ENCODE data around the gene DPM2.

DPM2 gene

DNA sequence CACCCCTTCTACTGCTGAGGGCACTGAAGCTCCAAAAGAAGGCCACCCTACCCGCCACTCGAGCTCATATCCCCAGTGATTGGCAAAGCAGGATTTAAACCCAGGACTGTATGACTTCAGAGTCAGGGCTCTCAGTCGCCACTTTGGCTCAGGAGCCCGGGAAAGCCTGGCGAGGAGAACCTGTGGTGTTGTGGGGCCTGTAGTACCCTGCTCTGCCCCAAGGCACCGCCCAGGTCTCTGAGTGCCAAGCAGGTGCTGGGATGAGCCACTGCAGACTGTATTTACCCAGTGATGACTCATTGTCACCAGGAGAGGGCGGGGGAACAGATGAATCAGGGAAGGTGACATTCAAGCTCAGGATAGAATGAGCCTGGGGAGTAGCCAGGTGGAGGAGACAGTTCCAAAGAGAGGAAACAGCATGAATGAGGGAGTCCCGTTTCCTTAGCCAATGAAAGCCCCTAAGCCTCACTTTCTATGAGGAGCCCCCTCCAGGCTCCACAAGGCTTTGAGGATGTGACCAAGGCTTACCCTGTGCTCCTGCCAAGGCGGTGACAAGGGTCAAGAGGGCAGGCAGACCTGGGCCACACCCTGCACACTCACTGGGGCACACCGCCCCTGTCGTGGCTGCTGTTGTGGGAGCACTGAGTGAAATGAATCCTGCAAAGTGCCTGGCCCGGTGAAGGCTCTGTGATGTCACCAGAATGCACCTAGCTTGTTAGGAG is 17.8 kb upstream of the DPM2 start:
- DNase-seq (ENCODE audit: low read depth) = peak; percentile 42

GRCh38 chr9:127954831-127955293 is 17.2 kb upstream of the DPM2 start:
- DNase-seq (ENCODE audit: low read depth) = no peak

DNA sequence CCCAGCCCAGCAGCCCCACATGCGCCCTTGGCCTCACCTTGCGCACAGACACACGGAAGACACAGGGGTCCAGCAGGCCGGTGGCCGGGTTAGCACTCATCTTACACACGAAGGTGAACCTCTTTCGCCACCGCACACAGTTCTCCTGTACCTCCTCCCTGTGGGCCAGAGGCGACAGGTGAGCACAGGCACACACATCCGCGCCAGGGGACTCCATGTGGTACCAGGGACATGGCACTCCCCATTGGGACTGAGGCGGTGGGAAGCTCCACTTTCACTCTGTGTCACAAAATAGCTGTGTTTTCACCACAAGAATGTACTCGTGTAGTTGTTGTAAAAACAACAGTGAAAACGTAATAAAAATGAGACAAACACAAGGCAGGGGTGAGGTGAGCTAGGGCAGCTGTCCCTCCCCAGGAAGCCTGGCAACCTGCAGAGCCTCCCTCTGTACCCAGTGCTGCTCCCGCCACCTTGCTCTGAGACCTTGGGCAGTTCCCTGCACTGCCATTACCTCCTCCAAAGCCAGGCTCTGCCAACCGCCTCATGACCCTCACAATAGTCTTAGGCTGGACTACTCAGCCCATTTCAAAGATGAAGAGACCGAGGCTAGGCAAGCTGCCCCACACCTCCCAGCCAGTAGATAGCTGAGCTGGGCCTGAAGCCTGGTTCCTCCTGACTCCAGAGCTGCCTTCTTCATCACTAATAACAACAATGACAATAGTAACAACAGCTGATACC is 16.3 kb upstream of the DPM2 start:
- no peak for DNase-seq (ENCODE audit: low read depth)

DNA sequence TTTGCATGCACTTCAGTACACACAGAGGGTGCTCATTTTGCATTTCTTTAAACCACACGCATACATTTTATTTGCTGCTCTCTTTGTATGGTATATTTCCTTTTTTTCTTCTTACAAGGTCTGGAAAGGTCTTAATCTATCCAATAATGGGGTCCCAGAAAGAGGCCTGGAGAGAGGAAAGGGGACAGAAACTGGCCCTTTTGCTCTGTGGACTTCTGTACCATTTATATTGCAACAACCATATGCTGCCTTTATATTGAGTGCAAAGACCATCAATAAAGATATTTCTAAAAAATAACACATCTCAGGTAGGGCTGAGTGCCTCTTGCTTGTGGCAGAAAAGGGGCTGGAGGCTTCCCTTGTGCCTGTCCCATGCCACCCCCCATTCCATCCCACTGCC is 15.5 kb upstream of the DPM2 start:
- no peak for DNase-seq (ENCODE audit: low read depth)

GRCh38 chr9:127950513-127951289 is 13.0 kb upstream of the DPM2 start:
- DNase-seq (ENCODE audit: low read depth) = no peak

GRCh38 chr9:127949827-127950512 is 12.3 kb upstream of the DPM2 start:
- no peak for DNase-seq (ENCODE audit: low read depth)

GRCh38 chr9:127947841-127948710 is 10.4 kb upstream of the DPM2 start:
- DNase-seq (ENCODE audit: low read depth) = no peak

- no peak for DNase-seq (ENCODE audit: low read depth)
These were observed 9.1 kb upstream of the DPM2 start for GRCh38 chr9:127946728-127947127.

- DNase-seq (ENCODE audit: low read depth) = no peak
These were observed 8.3 kb upstream of the DPM2 start for GRCh38 chr9:127945942-127946341.

GRCh38 chr9:127945338-127945737 is 7.7 kb upstream of the DPM2 start:
- no peak for DNase-seq (ENCODE audit: low read depth)

DNA sequence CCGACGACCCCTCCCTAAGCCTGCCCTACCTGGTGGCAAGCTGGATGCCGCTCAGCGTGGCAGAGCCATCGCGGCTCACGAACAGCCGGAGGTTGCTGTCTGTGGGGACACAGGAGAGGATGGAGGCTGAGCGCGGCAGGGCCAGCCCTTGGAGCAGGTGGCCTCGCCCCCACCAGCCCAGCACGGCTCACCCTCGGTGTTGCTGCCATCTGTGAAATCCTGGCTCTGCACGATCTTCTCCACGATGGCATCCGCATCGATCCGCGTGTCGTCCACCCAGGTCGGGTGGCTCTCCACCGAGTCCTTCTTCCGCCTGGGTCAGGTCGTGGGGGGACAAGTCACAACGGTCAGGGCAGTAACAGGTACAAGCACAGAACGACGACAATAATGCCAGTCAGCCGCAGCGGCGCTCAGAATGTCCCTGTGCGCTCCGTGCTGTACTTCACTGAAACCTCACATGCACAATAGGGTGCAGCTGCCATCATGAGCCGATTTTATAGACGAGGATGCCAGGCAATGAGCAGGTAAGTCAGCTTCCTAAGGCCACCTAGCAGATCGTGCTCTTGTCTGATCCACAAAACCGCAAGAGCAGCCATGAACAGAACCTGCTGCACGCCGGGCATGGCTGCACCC is 7.0 kb upstream of the DPM2 start:
- DNase-seq (ENCODE audit: low read depth) = no peak

DNA sequence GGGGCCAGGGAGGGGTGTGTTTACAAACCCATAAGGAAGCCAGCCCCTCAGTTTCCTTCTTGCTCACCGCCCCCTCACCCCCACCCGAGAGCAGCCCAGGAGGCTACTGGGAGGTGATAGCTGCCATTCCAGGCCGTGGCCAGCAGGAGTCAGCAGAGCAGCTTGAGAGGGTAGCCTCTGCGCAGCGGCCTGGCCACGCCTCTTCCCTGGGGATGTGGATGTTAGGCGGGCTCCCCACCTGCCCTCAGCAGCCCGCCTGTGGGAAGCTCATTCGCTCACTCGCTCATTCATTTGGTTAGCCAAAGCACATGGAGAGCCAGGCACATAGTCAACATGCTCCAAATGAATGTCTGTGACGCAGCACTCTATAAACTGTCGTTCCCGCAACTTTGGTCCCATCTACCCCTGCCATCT is 6.1 kb upstream of the DPM2 start:
- peak; percentile 79 for DNase-seq (ENCODE audit: low read depth)

DNA sequence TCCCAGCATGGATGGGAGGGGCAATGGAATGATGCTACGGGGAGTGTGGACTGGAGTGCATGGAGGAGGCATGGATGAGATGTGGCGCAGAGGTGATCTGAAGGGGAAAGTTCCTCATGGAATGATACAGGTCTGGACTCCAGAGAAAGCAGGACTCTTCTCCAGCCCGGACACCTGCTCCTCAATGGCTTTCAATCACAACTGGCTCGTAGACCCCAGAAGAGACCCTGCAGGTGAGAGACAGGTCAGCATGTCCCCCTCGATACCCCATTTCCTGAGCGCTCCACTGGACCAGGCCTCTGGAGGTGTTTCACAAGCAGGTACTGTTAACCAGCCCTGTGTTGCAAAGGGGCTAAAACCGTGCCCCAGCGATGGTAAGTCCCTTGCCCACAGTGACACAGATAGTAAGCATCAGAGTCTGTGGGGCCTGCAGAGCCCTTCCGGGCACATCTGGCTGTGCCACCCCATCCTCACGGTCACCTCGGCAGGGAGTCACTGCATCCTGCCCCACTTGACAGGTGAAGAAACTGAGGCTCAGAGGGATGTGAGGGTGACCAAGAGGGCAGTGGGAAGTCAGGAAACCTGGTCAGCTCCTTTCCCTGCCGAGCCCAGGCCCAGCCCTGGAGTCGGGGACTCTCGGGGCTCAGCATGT is 5.5 kb upstream of the DPM2 start:
- no peak for DNase-seq (ENCODE audit: low read depth)

DNA sequence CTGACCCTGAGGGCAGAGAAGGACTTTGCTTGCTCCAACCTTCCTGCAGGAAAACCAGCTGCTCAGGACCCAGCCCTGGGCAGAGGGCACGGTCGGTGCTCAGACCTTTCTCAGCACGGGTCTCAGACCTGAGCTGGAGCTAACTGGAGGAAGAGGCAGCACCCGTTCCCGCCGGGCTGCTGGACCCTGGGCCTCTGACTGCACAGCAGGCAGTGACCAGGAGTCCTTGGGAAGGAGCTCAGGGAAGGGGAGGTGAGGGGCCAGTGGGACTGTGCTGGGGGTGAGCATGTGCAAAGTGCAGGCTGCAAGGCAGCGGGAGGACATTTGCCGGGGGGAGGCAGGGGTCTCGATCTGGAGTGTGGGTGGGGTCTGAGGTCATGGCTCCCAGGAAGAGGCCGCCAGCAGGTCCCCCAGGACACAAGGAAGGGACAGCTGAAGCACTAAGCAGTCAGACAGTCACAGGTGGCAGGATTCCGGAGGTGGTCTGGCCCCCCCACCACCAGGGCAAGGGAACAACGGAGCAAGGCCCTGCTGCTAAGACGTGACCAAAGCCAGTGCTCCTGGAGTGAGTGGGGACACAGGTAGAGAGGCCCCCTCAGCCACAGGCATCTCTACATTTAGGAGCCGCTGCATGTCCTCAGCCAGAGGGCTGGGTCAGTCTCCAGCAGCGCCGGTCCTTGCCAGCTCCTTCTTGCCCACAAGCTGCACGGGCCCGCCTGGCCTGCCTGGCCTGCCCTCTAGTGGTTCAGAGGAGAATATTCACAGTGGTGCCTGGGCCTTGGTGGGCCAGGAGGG is 4.8 kb upstream of the DPM2 start:
- DNase-seq (ENCODE audit: low read depth) = peak; percentile 70

DNA sequence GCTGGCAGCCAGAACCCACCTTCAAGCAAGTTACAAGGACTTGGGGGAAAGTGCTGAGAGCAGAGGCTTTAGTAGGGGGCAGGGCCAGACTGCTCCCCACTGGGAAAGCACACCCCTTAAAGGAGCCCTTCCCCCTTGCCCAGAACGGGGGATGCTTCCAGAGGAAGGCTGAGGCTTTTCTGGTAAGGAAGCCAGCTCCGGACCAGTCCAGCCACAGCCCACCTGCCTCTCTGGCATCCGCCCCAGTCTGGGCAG is 4.2 kb upstream of the DPM2 start:
- no peak for DNase-seq (ENCODE audit: low read depth)

DNA sequence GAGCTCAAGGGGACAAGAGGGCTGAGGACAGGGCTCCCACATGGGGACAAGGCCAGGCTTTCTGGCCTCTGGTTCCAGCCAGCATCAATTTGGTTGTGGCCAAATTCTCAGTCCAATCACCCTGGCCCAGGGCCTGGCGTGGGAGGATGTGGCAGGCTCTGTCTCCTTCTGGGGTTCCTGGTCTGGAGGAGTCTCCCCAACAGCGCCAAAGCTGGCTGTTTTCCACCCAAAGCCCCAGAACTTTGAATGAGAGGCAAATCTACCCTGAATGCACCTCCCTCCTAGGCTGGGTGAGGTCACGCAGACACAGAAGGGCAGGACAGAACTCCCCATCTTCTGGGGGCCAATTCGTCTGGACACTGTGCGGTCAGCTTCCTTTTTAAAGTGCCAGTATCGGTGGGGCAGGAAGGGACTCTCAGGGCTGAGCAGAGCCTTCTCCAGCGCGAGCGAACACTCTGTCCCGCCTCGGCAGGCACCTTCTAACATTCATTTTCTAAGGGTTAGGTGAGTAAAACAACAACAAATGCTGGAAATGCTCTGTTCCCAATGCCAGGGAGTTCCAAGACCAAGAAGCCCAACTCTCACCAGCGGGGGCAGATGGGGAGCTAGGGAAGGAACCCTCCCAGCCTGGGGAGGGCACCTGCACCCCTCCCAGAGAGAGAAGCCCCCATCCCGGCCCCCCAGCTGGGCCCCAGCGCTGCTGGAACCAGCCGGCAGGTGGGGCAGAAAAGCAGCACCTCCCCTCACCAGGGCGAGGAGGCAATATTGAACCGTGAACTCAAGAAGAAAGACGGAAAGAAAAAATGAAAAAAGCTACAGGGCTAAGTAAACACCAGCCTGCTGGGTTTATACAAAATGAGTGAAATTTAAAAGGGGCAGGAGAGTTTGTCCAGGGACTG is 3.7 kb upstream of the DPM2 start:
- DNase-seq (ENCODE audit: low read depth) = no peak

GRCh38 chr9:127940593-127940992 is 2.9 kb upstream of the DPM2 start:
- DNase-seq (ENCODE audit: low read depth) = no peak

DNA sequence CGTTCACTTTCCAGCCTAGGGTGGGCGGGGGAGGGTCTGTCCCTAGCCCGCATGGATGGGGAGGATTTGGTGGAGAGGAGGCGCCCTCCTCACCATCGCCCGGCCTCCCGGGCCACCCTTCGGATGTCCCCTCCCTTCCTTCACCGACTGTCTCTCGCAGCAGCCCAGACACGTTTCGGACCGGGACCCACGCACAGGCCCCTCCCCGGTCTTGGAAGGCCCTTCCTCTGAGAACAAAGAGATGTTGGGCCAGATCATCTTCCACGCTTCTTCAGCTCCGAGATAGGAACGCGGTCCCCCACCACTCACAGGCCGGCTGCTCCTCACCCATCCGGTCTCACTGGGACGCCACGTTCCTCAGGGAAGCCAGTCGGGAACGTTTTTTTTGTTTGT is 640 bp upstream of the DPM2 start:
- no peak for DNase-seq (ENCODE audit: low read depth)

DNA sequence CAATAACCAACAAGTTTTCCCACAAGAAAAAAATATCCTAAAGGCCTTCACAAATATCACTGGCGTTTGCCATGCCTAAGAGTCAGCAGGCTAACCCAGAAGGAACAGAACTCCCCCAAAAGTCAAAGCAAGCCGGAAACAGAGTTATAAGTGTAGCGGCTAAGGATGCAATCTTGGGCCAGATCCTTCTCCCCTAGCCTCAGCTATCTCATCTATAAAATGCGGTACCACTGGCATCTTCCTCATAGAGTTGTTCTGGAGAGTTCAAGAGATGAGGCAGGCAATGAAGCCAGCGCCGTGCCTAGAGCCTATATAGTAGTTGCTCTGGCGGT is 632 bp downstream of the DPM2 start:
- peak; percentile 33 for DNase-seq (ENCODE audit: low read depth)

Data from EH (cell line).